Measurements from ENCODE around the gene HDAC5. TPM values are rescaled to one million over a fixed set of nuclear protein-coding genes. Genes with fewer than 3 reads are reported as not detected.
A peak's percentile ranks its signal among the peaks of the same experiment; 100 is the strongest.

Gene HDAC5
- total RNA-seq, 2 donors from 2014 or later: 25.4 to 45.7 TPM

DNA sequence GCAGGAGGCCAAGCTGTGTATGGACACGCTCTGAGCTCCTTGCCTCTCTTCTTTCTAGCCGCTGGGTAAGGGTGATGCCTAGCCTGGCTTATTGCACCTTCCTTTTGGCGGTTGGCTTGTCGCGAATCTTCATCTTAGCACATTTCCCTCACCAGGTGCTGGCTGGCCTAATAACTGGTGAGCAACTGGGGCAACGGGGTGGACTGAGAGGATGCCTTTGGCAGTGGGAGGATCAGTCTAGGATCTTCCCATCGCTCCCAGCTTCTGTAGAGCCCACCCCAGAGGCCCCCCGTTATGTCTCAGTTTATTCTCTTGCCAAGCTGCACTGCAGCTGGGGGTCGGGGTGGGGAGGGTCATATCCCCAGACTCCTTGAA lies 48.5 kb downstream of the HDAC5 start:
- Histone ChIP-seq H3K27ac (no peak overlapping the region), H3K36me3 (replicated peaks in 1 of 2; ENCODE audit: insufficient read depth in 1 of 2, low read depth in 2 of 2) (peaks cover 0 to 8% of the 10 kb centered on the region in 2 donors), H3K4me3 (no peak overlapping the region), H3K27me3 (no peaks in the 10 kb centered on the region), H3K4me1 (peaks cover 19% of the 10 kb centered on the region), H3K9me3 (no peaks in the 10 kb centered on the region)
- no peak for DNase-seq
- 90 to 91% methylated on average over 6 to 9 of the region's 9 CpGs for WGBS, 2 donors
- TF ChIP-seq, protein P1, sequence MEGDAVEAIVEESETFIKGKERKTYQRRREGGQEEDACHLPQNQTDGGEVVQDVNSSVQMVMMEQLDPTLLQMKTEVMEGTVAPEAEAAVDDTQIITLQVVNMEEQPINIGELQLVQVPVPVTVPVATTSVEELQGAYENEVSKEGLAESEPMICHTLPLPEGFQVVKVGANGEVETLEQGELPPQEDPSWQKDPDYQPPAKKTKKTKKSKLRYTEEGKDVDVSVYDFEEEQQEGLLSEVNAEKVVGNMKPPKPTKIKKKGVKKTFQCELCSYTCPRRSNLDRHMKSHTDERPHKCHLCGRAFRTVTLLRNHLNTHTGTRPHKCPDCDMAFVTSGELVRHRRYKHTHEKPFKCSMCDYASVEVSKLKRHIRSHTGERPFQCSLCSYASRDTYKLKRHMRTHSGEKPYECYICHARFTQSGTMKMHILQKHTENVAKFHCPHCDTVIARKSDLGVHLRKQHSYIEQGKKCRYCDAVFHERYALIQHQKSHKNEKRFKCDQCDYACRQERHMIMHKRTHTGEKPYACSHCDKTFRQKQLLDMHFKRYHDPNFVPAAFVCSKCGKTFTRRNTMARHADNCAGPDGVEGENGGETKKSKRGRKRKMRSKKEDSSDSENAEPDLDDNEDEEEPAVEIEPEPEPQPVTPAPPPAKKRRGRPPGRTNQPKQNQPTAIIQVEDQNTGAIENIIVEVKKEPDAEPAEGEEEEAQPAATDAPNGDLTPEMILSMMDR (IDR thresholded peaks at IDR 0.05): no peak
- TF ChIP-seq POLR2A (IDR thresholded peaks at IDR 0.05): no peak
- ATAC-seq: no peak
- intact Hi-C loops (cut with DNase I): no loop called here

DNA sequence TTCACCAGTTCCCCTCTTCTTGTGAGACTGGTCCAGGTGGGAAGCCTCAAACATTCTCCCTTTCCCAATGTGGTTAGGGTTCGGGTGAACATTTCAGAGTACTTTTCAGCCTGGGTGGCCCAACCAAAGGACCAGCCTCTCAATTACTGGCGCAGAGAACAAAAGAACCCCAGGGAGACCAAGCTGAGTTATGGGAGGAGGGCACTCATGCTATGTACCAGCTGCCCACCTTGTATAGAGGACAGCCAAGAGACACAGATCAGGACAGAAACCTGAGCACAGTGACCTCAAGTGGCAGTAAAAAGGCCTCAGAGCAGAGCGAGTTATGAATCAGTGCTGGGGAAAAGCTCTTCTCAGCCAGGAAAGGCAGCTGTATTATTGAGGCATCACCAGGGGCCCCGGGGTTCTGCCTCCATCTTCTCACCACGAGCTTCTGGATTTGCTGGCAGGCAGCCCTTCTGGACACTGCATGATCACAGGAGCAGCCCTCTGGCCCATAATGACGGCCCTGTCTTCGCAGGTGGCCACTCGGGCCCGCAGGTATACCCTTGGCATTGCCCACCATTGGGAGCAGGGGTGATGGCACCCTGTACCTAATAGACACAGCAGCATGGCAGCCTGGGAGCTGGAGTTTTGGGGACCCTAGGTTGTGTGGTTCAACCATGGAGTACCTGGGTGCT lies 49.1 kb downstream of the HDAC5 start:
- WGBS, 2 donors: 75 to 79% methylated on average over 4 to 9 of the region's 9 CpGs
- Histone ChIP-seq H3K4me1 (peaks cover 22% of the 10 kb centered on the region), H3K36me3 (replicated peaks in 1 of 2; ENCODE audit: insufficient read depth in 1 of 2, low read depth in 2 of 2) (peaks cover 0 to 8% of the 10 kb centered on the region in 2 donors), H3K27me3 (no peaks in the 10 kb centered on the region), H3K27ac (no peak overlapping the region), H3K4me3 (no peak overlapping the region), H3K9me3 (no peaks in the 10 kb centered on the region)
- DNase-seq (no peak), ATAC-seq (no peak)
- intact Hi-C loops (cut with DNase I): no loop called here
- TF ChIP-seq, protein P1 (IDR thresholded peaks at IDR 0.05): no peak
- TF ChIP-seq POLR2A (IDR thresholded peaks at IDR 0.05): no peak

DNA sequence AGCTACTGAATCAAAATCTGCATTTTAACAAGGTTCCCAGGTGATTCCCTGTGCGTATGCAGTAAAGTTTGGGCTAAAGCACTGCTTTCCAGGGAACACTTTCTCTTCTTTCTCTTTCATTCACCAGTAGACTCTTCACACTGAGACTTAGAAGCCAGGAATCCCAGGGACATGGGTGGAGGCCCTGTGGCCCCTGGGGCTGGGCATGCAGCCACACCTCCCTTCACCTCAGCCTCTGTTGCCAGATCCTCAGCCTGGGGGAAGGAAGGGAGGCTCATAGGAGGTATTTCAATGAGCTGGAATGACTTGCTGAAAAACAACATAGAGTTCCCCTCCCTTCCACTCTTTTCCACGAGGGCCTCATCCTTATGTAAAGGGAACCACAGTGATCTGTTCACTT lies 51.7 kb downstream of the HDAC5 start:
- intact Hi-C loops (cut with DNase I): no loop called here
- no peak for DNase-seq

DNA sequence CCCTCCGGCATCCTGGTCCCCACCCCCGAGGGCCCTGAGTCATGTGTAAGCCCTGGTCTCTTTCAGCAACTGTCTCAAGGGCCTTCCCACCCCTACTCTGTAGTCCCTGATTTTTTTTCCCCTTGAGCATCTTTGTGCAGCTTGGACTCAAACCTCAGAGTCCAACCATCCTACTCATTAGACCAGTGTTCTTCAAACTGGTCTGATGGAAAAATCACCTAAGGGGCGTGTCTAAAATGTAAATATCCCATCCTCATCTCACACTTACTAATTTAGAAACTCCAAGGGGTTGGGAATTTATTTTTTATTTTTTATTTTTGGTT lies 52.3 kb downstream of the HDAC5 start:
- Histone ChIP-seq H3K36me3 (replicated peaks in 1 of 2; ENCODE audit: insufficient read depth in 1 of 2, low read depth in 2 of 2) (peaks cover 0 to 2% of the 10 kb centered on the region in 2 donors), H3K27me3 (no peaks in the 10 kb centered on the region), H3K27ac (peak overlapping the region; percentile 67 to 84 (median 79)), H3K4me3 (peak overlapping the region; percentile 44 to 55), H3K4me1 (peaks cover 36% of the 10 kb centered on the region), H3K9me3 (no peaks in the 10 kb centered on the region)
- DNase-seq: no peak
- peak; percentile 0 for ATAC-seq
- WGBS, 2 donors: 0 to 3% methylated on average over 3 of the region's 3 CpGs
- intact Hi-C loops (cut with DNase I): no loop called here
- no peak for TF ChIP-seq POLR2A (IDR thresholded peaks at IDR 0.05)
- TF ChIP-seq, protein P1 (IDR thresholded peaks at IDR 0.05): no peak

More for the DNA sequence above, 51.7 kb downstream of the HDAC5 start:
- no peak for ATAC-seq
- Histone ChIP-seq H3K4me1 (peaks cover 35% of the 10 kb centered on the region), H3K36me3 (replicated peaks in 1 of 2; ENCODE audit: insufficient read depth in 1 of 2, low read depth in 2 of 2) (peaks cover 0 to 2% of the 10 kb centered on the region in 2 donors), H3K27ac (no peak overlapping the region), H3K9me3 (no peaks in the 10 kb centered on the region), H3K4me3 (no peak overlapping the region), H3K27me3 (no peaks in the 10 kb centered on the region)
- WGBS, 2 donors: 55 to 59% methylated on average over 2 of the region's 2 CpGs
- TF ChIP-seq POLR2A (IDR thresholded peaks at IDR 0.05): no peak
- TF ChIP-seq, protein P1 (IDR thresholded peaks at IDR 0.05): no peak

Measured in body of pancreas (tissue), 4 donors.